UCSD-AML1 (cell line): ENCODE data around the gene ZSCAN12.
"Not testable (repeated sequence)": the region's sequence is repeated elsewhere in the genome, so short reads cannot be mapped to it uniquely, and the experiment has no call there.

Source experiments
- DNase-seq: peaks from one replicate; lab custom pipeline; 2025; ENCODE audit not compliant: unreplicated experiment; lab: John Stamatoyannopoulos, UW

ZSCAN12 gene

DNA sequence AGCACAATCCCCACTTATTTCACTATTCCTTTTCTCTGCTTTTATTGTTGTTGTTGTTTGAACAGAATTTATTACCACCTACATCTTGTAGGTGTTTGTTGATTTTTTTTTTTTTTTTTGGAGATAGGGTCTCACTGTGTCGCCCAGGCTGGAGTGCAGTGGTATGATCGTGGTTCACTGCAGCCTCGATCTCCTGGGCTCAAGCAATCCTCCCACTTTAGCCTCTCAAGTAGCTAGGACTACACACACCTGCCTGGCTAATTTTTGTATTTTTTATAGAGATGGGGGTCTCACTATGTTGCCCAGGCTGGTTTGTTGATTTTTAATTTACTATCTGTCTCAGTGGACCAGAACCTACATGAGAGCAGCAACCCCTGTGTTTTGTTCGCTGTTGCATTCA lies 3.6 kb downstream of the ZSCAN12 start:
- DNase-seq, result no peak

DNA sequence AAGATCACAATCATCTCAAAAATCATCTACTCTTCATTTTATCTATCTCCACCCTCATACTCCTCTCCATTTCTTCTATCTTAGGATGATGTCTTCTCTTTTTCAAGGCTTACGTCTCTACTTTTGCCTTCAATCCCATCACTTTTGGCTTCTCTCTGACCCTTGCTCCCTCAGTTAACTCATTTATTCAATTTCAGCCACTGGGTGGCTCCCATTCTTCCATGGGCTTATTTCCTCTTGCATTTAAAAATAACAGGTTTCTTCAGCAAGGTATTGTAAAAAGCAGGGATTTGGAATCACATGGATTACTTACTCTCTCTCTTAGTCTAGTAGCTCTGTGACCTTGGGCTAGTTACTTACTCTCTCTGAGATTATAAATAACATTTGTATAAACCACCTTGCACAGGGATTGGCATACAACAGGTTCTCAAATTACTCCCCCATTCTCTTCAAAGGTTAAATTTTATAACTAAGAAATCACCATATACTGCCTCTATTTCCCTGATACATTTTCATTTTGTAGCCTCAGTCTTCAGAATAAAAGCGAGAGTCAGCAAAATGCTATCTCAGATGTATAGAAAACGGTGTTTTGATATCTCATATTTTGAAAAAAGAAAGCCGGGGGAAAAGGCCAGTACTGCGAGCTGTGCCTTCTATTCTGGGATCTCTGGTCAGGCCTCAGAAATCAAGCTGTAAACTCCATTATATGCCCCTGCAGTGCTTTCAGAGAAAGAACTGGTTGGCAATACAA lies 5.5 kb downstream of the ZSCAN12 start:
- no peak for DNase-seq

DNA sequence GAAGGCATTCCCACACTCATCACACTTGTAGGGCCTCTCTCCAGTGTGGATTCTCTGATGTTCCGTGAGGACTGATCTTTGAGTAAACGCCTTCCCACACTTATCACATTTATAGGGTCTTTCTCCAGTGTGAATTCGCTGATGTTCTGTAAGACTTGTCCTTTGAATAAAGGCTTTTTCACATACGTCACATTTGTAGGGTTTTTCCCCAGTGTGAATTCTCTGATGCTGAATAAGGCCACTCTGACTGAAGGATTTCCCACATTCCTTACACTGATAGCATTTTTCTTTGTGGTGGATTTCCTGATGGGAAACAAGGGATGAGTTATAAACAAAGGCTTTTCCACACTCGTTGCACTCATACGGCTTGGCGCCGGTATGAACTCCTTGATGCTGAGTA lies 8.9 kb downstream of the ZSCAN12 start:
- DNase-seq, result no peak

DNA sequence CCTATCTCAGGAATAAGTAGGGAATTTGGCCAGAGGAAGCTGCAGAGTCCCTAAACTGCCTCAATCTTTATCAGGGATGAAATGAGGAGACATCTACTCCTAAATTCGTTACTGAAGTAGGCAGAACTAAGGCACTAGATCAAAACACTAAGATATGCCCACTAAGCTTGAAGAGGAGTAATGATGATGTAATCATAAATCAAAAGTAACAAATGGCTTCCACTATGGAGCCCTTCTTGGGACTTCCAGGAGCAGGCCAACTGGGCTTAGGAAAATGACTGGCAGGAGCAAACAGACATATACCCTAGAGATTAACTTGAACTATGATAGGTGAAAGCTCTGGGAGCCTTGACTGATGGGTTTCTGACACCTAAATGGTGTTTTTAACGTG lies 15.4 kb downstream of the ZSCAN12 start:
- no peak for DNase-seq

DNA sequence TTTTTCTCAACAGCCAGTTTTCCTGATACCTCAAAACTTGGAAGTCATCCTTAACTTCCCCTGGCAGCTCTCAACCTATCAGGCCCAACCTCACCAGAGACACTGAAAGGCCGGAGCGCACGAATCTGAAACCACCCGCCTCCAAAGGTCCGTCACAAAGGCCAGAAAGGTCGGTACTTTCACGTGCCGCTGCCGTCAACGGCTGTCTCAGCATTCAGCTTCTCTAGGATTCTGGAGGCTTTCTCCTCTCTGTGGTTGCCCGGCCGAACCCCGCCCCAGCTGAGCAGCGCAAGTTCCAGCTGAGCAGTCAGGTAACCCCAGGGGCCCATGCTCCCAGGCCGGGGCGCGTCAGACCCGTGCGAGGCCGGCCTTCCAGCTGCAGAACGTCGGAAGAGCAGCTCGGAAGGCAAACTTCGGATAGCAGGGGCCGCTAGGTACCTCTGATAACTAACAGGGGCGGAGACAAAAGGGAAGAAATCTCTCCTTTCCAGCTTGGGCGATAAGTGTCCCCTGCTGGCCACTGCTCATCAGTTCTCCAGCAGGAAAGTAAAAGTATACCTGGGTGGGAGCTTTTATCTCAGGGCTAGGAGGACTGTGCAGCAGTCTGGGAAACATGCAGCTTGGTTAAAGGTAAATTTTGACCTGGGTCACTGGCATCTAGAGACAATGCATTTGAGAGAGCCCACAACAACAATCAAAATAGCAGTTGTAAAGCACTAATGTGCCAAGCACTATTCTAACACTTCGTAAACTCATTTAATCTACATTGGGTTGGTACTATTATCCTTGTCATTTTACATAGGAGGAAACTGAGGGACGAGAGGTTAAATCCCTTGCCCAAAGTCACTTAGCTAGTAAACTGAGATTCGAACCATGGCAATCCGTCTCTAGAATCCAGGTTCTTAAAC lies 16.1 kb downstream of the ZSCAN12 start:
- DNase-seq, result peak; percentile 72

DNA sequence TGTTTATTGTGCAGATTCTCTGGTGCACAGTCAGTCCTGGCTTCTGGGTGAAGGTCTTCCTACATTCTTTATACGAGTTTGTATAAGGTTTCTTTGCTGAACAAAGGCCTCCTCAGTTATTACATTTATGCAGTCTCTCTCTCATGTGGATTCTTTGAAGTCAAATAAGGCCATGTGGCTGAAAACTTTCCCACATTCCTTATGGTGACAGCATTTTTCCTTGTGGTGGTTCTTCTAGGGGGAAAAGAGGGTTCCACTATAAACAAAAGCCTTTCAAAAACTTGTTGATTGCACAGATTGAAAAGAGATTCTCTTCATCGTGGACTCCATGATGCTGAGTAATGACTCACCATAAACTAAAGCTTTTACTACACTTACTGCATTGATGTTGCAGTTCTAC lies 19.2 kb downstream of the ZSCAN12 start:
- DNase-seq, result no peak

DNA sequence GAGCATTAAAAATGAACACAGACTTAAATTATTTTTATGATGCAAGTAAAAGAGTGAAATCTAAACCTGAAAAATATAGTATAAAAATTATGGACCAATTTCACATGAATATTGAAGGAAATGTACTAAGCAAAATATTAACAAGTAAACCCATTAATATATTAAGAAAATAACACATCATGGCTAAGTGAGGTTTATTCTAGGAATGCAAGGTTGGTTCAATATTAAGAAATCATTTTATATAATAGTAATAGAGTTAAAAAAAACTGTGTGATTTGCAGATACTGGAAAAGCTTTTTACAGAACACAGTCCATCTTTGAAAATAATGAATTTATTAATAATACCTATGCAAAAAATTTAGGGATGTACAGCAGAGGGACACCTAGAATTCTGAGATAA lies 20.9 kb downstream of the ZSCAN12 start:
- no peak for DNase-seq

DNA sequence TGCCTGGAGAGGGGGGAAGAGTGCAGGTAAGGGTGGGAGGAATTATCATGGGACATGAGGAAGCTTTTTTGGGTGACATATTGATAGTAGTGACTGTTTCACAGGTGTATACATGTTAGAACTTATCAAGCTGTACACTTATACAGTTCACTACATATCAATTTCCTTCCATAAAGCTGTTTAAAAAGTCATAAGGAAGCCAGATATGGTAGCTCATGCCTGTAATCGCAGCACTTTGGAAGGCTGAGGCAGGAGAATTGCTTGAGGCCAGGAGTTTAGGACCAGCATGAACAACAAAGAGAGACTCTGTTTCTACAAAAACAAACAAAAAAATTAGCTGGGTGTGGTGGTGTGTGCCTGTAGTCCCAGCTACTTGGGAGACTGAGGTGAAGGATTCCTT lies 21.7 kb downstream of the ZSCAN12 start:
- no peak for DNase-seq

DNA sequence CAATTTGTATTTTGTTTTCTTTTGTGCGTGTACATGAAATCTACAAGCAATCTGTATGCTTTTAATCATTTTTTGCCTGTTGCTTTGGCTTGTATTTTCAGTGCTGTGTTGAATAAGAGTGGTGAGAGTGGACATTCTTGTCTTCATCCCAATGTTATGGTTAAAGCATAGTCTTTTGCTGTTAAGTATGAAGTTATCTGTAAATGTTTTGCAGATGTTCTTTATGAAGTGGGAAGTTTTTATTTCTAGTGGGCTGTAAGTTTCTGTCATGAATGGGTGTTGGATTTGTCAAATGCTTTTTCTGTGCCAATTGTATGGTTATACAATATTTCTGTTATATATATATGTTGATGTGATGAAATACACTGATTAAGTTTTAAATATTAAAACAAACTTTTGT lies 25.6 kb downstream of the ZSCAN12 start:
- no peak for DNase-seq

DNA sequence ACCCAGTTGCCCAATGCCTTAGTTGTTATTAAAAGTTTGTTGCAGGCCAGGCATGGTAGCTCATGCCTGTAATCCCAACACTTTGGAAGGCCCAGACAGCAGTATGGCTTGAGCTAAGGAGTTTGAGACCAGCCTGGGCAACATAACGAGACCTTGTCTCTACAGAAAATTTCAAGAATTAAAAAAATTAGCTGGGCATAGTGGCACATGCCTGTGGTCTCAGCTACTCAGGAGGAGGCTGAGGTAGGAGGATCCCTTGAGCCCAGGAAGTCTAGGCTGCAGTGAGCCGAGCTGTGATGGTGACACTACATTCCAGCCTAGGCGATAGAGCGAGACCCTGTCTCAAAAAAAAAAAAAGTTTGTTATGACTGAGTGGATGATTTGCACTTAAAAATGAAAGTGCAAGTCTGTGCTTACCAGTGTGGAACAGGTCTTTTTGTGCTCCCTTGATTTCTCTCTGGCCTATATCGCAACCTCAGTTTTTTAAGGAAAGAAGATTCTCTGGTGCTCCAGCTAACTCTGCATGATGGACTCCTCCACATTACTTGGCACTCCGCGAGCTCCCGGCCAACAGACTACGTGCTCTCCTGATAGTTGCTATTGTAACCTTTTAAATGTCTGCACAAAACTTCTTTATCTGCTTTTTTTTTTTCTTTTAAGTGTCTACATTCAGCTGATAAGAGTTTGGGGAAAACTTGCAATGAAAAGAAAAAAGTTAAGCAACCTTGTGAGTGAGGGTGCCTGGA lies 27.7 kb downstream of the ZSCAN12 start:
- no peak for DNase-seq

DNA sequence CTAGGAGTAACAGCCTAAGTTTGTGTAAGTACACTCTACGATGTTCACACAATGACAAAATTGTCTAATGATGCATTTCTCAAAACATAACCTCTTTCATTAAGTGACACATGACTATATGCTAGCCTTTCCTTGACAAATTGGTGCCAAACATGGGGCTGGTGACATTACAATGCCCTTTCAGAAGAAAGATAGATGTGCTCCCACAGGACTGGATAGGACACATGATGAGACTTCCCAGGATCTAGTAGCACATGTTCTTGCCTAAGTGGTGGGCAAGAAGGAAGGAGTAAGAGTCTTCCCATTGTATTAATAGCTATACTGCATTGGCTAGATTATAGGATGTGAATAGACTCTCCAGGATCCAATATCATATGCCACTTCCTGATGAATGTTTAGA lies 28.3 kb downstream of the ZSCAN12 start:
- DNase-seq, result no peak

DNA sequence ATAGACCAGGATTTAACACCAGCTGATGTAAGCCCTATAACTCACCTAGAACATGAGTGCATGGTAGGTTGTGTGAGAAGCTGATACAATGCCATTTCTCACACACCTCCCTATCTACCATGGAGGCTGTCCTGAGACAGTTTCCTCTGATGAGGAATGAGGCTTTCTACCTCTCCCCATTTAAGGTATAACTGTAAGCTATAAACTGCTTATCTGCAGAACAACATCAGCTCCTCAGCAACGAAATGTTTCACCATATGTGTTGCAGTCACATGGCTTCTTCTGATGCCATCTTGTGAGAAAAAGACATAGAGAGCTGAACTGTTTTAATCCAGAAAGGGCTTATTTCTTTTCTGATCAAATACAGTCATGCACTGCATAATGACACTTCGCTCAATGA lies 29.1 kb downstream of the ZSCAN12 start:
- no peak for DNase-seq

DNA sequence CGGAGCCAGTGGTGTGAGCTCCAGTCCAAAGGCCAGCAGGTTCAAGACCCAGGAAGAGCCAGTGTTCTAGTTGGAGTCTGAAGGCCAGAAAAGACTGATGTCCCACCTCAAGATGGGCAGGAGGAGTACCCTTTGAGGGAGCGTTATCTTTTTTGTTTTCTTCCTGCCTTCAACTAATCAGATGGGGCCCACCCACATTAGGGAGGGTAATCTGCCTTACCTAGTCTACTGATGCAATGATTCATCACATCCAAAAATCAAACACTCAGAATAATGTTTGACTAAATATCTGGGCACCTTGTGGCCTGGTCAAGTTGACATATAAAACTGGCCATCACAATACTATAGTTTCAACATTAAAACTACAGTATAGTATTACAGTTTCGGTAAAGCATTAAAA lies 30.1 kb downstream of the ZSCAN12 start:
- DNase-seq, result no peak

DNA sequence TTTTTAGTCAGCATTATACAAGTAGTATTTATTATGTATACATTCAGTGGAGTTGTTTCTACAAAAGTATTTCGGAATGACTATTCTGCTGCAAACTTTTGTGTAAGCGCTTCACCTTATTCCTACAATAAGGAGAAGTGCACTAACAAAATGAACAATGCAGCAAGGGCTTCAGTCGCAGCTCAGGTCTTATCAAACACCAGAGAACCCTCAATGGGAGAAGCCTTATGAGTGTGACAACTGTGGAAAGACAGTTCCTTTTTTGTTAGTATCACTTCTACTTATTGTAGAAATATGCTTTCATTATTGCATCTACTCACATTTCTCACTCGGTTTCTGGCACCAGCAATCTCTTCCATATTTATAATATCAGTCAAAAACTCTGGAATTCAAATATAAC lies 31.0 kb downstream of the ZSCAN12 start:
- no peak for DNase-seq

DNA sequence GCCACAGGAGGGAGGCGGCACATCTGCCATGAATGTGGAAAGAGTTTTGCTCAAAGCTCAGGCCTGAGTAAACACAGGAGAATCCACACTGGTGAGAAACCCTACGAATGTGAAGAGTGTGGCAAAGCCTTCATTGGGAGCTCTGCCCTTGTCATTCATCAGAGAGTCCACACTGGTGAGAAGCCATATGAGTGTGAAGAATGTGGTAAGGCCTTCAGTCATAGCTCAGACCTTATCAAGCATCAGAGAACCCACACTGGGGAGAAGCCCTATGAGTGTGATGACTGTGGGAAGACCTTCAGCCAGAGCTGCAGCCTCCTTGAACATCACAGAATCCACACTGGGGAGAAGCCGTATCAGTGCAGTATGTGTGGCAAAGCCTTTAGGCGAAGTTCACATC lies 34.0 kb downstream of the ZSCAN12 start:
- DNase-seq, result not testable (repeated sequence)

DNA sequence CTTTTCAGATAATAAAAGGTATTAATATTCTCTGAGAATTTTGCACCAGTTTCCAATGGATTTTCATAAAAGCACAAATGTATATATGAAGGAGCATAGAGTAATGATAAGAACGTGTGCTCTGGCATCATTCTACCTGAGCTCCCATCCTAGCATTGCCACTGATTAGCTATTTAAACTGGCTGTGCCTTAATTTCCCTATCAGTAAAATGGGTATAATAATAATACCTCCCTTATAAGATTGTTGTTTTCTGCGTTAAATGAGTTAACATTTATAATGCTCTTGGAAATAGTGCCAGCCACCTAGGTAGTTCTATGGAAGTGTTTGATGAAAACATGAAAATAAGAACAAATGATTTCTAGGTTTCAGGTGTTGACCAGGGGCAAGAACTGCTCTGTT lies 38.6 kb downstream of the ZSCAN12 start:
- DNase-seq, result no peak

DNA sequence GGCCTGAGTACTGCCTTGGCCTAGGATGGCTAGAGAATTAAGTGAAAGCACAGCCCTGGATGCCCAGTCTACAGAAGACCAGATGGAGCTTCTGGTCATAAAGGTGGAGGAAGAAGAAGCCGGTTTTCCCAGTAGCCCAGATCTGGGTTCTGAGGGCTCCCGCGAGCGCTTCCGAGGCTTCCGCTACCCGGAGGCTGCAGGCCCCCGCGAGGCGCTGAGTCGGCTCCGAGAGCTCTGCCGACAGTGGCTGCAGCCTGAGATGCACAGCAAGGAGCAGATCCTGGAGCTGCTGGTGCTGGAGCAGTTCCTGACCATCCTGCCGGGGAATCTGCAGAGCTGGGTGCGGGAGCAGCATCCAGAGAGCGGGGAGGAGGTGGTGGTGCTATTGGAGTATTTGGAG lies 40.0 kb downstream of the ZSCAN12 start:
- not testable (repeated sequence) for DNase-seq

DNA sequence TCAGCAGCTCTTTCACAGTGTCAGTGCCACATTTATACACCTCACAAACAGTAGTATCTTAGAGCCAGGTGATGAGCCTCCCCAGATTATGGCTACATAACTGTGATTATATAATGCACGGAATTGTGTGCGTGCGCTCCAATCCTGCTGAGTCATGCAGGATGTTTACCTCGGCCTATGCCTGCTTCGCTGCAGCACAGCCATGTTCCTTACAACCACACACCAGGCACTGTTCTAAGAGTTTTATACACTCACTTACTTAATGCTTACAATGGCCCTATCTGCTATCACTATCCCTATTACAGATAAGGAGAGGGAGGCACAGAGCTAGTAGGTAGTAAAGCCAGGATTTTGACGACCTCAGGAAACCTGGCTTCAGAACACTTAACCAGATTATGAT lies 42.5 kb downstream of the ZSCAN12 start:
- peak; percentile 17 for DNase-seq

DNA sequence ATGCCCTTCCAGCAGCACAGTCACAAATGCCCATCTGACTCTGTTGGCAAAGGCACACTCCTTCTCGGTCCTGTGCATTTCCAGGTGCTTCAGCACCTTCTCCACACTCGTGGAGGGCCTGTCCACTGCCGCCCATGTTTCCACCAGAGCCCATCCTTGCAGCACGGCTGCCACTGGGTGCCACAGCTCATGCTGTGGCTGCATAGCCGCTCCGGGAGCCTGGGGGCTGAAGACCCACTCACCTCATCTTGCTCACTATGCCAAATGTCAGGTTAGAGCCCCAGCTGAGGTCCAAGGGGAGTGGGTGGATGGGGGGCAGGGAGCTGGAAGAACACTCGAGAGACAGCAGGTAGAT lies 42.9 kb downstream of the ZSCAN12 start:
- no peak for DNase-seq

DNA sequence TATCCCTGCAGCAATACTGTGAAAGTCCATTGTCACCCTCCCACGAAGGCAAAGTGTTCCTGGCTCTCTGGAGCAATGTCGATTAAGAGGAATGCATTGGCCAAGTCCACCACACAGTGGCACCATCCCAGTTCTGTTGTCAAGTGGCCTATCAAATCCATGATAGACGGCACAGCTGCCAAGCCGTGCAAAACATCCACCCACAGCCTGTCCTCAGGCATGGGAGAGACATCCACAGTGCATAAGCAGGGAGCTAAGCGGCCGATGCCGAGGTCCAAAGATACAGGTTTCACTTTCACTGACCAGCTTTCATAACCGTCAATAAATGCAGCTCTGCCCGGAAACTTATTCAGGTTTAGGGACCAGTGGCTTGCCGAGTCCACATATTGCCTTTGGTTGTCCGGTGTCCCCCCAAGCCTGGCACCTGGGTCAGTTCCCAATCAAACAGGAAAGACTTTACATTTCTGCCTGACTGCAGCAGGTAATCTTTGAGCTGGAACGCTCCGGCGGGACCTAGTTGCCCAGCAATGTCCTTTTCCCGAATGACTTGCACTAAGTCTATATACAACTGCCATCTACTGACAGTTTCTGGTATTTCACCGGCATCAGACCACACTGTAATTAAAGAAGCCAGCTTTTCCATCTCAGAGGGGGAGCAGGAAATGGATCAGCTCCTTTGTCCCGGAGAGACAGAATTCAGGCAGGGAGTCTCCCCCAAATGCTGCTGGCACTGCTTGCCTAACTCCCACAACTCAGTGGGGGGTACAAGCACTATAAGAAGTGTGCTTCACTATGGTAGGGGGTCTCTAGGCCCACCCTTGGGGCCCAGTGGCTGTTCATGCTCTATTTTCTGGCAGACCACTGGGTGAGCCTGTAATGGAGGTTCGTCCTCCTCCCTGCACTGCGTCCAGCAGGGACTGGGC lies 43.5 kb downstream of the ZSCAN12 start:
- DNase-seq, result peak; percentile 77
